K562 (cell line): ENCODE results near the gene ADGRB3. TPM values are rescaled to one million over a fixed set of nuclear protein-coding genes. Genes with fewer than 3 reads are reported as not detected.

Source experiments
- ARID3A ChIP-seq: IDR thresholded peaks from 2 replicates; pipeline ENCODE4 v1.6.1; 2012; ENCODE audit warnings: low read depth, low read length, improper control_type of control experiment, borderline replicate concordance
- ASH1L ChIP-seq: fragments of 450-650 bp; IDR thresholded peaks from 2 replicates; pipeline ENCODE4 v1.6.1; 2018; ENCODE audit warnings: borderline replicate concordance, mild to moderate bottlenecking, low read depth; ENCODE audit not compliant: partially characterized antibody
- ATF1 ChIP-seq, 2 experiments: fragments of 450-650 bp in 1 of 2; IDR thresholded peaks; 2 replicates each; pipeline ENCODE4 v1.6.1; 2016; ENCODE audit warnings: missing compliant biosample characterization in 1 of 2, missing genetic modification characterization in 1 of 2
- BMI1 ChIP-seq: fragments of 150-350 bp; IDR thresholded peaks from 2 replicates; pipeline ENCODE4 v1.6.1; 2014; ENCODE audit warnings: low read length
- CBFA2T3 ChIP-seq: fragments of 450-650 bp; IDR thresholded peaks from 2 replicates; pipeline ENCODE4 v1.6.1; 2017
- CTBP1 ChIP-seq: fragments of 450-650 bp; IDR thresholded peaks from 2 replicates; pipeline ENCODE4 v1.6.1; 2016; ENCODE audit warnings: borderline replicate concordance
- CTCF ChIP-seq, 3 experiments: IDR thresholded peaks in 2 of 3; conservative IDR thresholded peaks in 1 of 3; 2 replicates each; pipeline ENCODE4 v1.5.1; 2011 to 2012; ENCODE audit warnings: low read length in 3 of 3, mild to moderate bottlenecking in 3 of 3, control low read depth in 2 of 3, improper control_type of control experiment in 1 of 3, inconsistent platforms in 1 of 3, low read depth in 1 of 3, mixed read lengths in 1 of 3, moderate library complexity in 1 of 3; ENCODE audit not compliant: insufficient read depth in 2 of 3
- DPF2 ChIP-seq: fragments of 450-650 bp; IDR thresholded peaks from 2 replicates; pipeline ENCODE4 v1.6.1; 2016
- KAT7 ChIP-seq: sonication (generic); formaldehyde crosslinking; IDR thresholded peaks from 2 replicates; pipeline ENCODE4 v1.8.0; 2022; ENCODE audit warnings: missing genetic modification reagents, mild to moderate bottlenecking, borderline replicate concordance
- MITF ChIP-seq: IDR thresholded peaks from 2 replicates; pipeline ENCODE4 v1.6.1; 2014; ENCODE audit warnings: antibody characterized with exemption
- NR1H2 ChIP-seq: sonication (generic); formaldehyde crosslinking; IDR thresholded peaks from 2 replicates; pipeline ENCODE4 v1.4.0; 2020; ENCODE audit warnings: mild to moderate bottlenecking, missing genetic modification reagents
- SAP30 ChIP-seq: fragments of 200-600 bp; sonication (generic); IDR thresholded peaks from 2 replicates; pipeline ENCODE4 v1.6.1; 2012; ENCODE audit warnings: borderline replicate concordance, low read depth, mild to moderate bottlenecking, moderate library complexity, low read length, control low read depth, inconsistent platforms; ENCODE audit not compliant: insufficient read depth, poor library complexity, severe bottlenecking
- SPI1 ChIP-seq: IDR thresholded peaks from 2 replicates; pipeline ENCODE4 v1.6.1; 2011; ENCODE audit warnings: low read depth, low read length, control low read depth, borderline replicate concordance
- TAF1 ChIP-seq: IDR thresholded peaks from 2 replicates; pipeline ENCODE4 v1.6.1; 2011; ENCODE audit warnings: mild to moderate bottlenecking, low read length, moderate library complexity; ENCODE audit not compliant: insufficient read depth, control insufficient read depth, severe bottlenecking; ENCODE audit errors: extremely low read depth
- ZBTB7A ChIP-seq: IDR thresholded peaks from 2 replicates; pipeline ENCODE4 v1.6.1; 2011; ENCODE audit warnings: low read depth, mild to moderate bottlenecking, low read length, moderate library complexity, borderline replicate concordance; ENCODE audit not compliant: control insufficient read depth
- ZKSCAN1 ChIP-seq: fragments of 150-350 bp; IDR thresholded peaks from 2 replicates; pipeline ENCODE4 v1.6.1; 2016; ENCODE audit warnings: low read depth, low read length
- ZNF444 ChIP-seq: fragments of 250-450 bp; sonication (Bioruptor Pico); IDR thresholded peaks from 2 replicates; pipeline ENCODE4 v1.4.0; 2020; ENCODE audit warnings: mild to moderate bottlenecking, moderate library complexity
- ZNF609 ChIP-seq: sonication (generic); formaldehyde crosslinking; IDR thresholded peaks from 2 replicates; pipeline ENCODE4 v1.8.1; 2023; ENCODE audit warnings: missing genetic modification reagents, mild to moderate bottlenecking, borderline replicate concordance
- ZNF76 ChIP-seq: fragments of 250-450 bp; sonication (Bioruptor Pico); IDR thresholded peaks from 2 replicates; pipeline ENCODE4 v1.4.0; 2020; ENCODE audit warnings: mild to moderate bottlenecking, moderate library complexity, borderline replicate concordance
- ZSCAN29 ChIP-seq: fragments of 450-650 bp; IDR thresholded peaks from 2 replicates; pipeline ENCODE4 v1.6.1; 2017
- polyA plus RNA-seq, 8 experiments: library from polyadenylated mRNA; depleted of rRNA in 4 of 8; stranded (reverse) in 5 of 8; unstranded in 3 of 8; fragments of >200 nt; fragmentation: Nextera tagmentation in 2 of 8; fragmentation: Illumina TruSeq in 1 of 8; extraction: Ambion mirVana in 2 of 8; extraction: Trizol in 1 of 8; gene quantifications; 2 replicates each; pipeline versions ENCODE4 v1.2.1 to v1.2.3, GENCODE V29; 2011 to 2014; ENCODE audit warnings: inconsistent platforms in 1 of 8, missing spikeins in 1 of 8
- total RNA-seq, 7 experiments: library from RNA; depleted of rRNA in 6 of 7; stranded (reverse); fragments of >200 nt in 6 of 7; fragmentation: Illumina TruSeq in 2 of 7; extraction: Trizol in 2 of 7; gene quantifications; 2 replicates each; pipeline versions ENCODE4 v1.2.1 to v1.2.3, GENCODE V29; 2011 to 2021; ENCODE audit warnings: low replicate concordance in 1 of 7

The ADGRB3 gene
- total and polyA plus RNA-seq, 9 of the 15 experiments (the other 6 are each of a cell fraction or from before 2014, with no cell fraction given): 0.90 to 7.8 (median 2.4) TPM

GRCh38 chr6:68640491-68640835, 5.4 kb downstream of the ADGRB3 start (continued):
- TF ChIP-seq MITF: no peak
- TF ChIP-seq ZKSCAN1: no peak
- no peak for TF ChIP-seq ATF1 (CRISPR knock-in tag; IDR thresholded peaks at IDR 0.05)
- 0 out of 2 replicates have a peak, but pooled peaks have one; percentile 0 for TF ChIP-seq ATF1 (tag; IDR thresholded peaks at IDR 0.05)
- no peak for TF ChIP-seq ZNF444 (CRISPR knock-in tag)
- TF ChIP-seq NR1H2 (CRISPR knock-in tag): no peak
- TF ChIP-seq CBFA2T3: no peak
- TF ChIP-seq CTCF (IDR thresholded peaks at IDR 0.05 in 2 of 3, conservative IDR thresholded peaks at IDR 0.05 in 1 of 3; ENCODE audit: insufficient read depth in 2 of 3, low read depth in 1 of 3, low read length in 3 of 3): no peak
- no peak for TF ChIP-seq ZNF609 (CRISPR knock-in tag)
- no peak for TF ChIP-seq ZNF76 (CRISPR knock-in tag)
- no peak for TF ChIP-seq ZSCAN29
- no peak for TF ChIP-seq ZBTB7A
- 0 out of 2 replicates have a peak, but pooled peaks have one; percentile 27 for TF ChIP-seq DPF2
- no peak for TF ChIP-seq SAP30
- TF ChIP-seq BMI1: no peak
- no peak for TF ChIP-seq ASH1L
- TF ChIP-seq ARID3A: no peak
- TF ChIP-seq CTBP1: no peak
- TF ChIP-seq TAF1: no peak
- no peak for TF ChIP-seq KAT7 (CRISPR knock-in tag)
- peak; percentile 82 for TF ChIP-seq SPI1
